HG02943 (cell line): ENCODE results near the gene PANK4.

Experiments
- ATAC-seq: cut with Tn5 transposase; IDR thresholded peaks from one replicate; pipeline ENCODE4 v1.9.1; 2021; ENCODE audit warnings: mild to moderate bottlenecking, low read depth, moderate library complexity; ENCODE audit not compliant: unreplicated experiment

PANK4 gene

GRCh38 chr1:2516946-2517345, 9.4 kb downstream of the PANK4 start:
- no peak for ATAC-seq

- ATAC-seq, result no peak
Measured at GRCh38 chr1:2516124-2516523, 10.3 kb downstream of the PANK4 start.

- ATAC-seq, result no peak
Measured at GRCh38 chr1:2515763-2516080, 10.7 kb downstream of the PANK4 start.

- no peak for ATAC-seq
Measured at GRCh38 chr1:2514863-2515762, 11.3 kb downstream of the PANK4 start.

- ATAC-seq, result no peak
Measured at GRCh38 chr1:2513939-2514652, 12.3 kb downstream of the PANK4 start.

- no peak for ATAC-seq
Measured at GRCh38 chr1:2512862-2513421, 13.5 kb downstream of the PANK4 start.

GRCh38 chr1:2510366-2511155, 15.8 kb downstream of the PANK4 start:
- no peak for ATAC-seq

GRCh38 chr1:2509589-2509988, 16.8 kb downstream of the PANK4 start:
- no peak for ATAC-seq

- ATAC-seq, result no peak
Measured at GRCh38 chr1:2508751-2509150, 17.6 kb downstream of the PANK4 start.

GRCh38 chr1:2508180-2508579, 18.2 kb downstream of the PANK4 start:
- no peak for ATAC-seq

GRCh38 chr1:2507744-2508155, 18.6 kb downstream of the PANK4 start:
- no peak for ATAC-seq

GRCh38 chr1:2506901-2507565, 19.4 kb downstream of the PANK4 start:
- no peak for ATAC-seq

- no peak for ATAC-seq
Measured at GRCh38 chr1:2506007-2506860, 20.2 kb downstream of the PANK4 start.

- no peak for ATAC-seq
Measured at GRCh38 chr1:2505461-2505994, 20.9 kb downstream of the PANK4 start.

- no peak for ATAC-seq
Measured at GRCh38 chr1:2504949-2505272, 21.5 kb downstream of the PANK4 start.

GRCh38 chr1:2504225-2504948, 22.0 kb downstream of the PANK4 start:
- ATAC-seq, result no peak

GRCh38 chr1:2503554-2504224, 22.7 kb downstream of the PANK4 start:
- no peak for ATAC-seq
